ENCODE results near the gene PAGR1. TPM values are rescaled to one million over a fixed set of nuclear protein-coding genes. Genes with fewer than 3 reads are reported as not detected.
"Not testable (repeated sequence)": the region's sequence is repeated elsewhere in the genome, so short reads cannot be mapped to it uniquely, and the experiment has no call there.

The PAGR1 gene
- total RNA-seq, 4 donors from 2014 or later: 20.9 to 26.9 (median 26.5) TPM

DNA sequence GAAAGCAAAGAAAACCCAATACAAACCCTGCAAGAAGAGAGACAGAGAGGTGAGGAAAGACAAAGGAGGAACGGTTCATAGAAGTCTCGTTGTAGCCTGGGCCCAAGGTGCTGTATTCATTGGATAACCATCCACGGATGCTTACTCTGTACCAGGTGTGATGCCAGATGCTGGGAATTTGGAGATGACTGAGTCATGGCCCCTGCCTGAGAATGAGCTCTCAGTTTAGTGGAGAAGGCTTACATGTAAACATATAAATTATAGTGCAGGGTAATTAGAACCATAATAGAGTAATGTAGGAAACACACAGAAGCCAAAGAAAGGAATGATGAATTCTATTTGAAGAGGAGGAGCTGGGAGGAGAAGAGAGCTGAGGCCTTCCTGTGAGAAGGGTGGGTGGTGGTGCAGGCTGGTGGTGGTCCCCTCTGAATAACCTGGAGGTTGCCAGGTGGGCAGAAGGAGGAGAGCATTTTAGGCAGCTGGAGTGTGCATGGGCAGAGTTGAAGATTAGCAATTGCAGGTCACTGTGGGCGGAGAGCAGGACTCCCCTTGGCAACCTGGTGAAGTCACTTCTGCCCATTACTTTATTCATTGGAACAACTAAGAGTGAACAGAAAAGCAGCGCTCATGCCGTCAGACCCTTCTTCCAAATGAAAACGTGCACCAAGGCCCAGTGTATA, 45.6 kb upstream of the PAGR1 start:
- Histone ChIP-seq H3K36me3 (no peaks in the 10 kb centered on the region), H3K27ac (replicated peaks in 1 of 4) (no peak overlapping the region), H3K4me1 (no peaks in the 10 kb centered on the region), H3K4me3 (no peak overlapping the region), H3K9me3 (no peaks in the 10 kb centered on the region), H3K27me3 (no peaks in the 10 kb centered on the region)
- intact Hi-C loops (cut with DNase I): no loop called here
- TF ChIP-seq, protein P1, sequence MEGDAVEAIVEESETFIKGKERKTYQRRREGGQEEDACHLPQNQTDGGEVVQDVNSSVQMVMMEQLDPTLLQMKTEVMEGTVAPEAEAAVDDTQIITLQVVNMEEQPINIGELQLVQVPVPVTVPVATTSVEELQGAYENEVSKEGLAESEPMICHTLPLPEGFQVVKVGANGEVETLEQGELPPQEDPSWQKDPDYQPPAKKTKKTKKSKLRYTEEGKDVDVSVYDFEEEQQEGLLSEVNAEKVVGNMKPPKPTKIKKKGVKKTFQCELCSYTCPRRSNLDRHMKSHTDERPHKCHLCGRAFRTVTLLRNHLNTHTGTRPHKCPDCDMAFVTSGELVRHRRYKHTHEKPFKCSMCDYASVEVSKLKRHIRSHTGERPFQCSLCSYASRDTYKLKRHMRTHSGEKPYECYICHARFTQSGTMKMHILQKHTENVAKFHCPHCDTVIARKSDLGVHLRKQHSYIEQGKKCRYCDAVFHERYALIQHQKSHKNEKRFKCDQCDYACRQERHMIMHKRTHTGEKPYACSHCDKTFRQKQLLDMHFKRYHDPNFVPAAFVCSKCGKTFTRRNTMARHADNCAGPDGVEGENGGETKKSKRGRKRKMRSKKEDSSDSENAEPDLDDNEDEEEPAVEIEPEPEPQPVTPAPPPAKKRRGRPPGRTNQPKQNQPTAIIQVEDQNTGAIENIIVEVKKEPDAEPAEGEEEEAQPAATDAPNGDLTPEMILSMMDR (IDR thresholded peaks at IDR 0.05): no peak
- TF ChIP-seq EP300 (IDR thresholded peaks at IDR 0.05): no peak
- TF ChIP-seq POLR2A (IDR thresholded peaks at IDR 0.05; ENCODE audit: low read depth): no peak
- TF ChIP-seq POLR2AphosphoS5 (IDR thresholded peaks at IDR 0.05): no peak
- WGBS: 71% methylated on average over 7 of the region's 7 CpGs
- DNase-seq (ENCODE audit: extremely low spot score): no peak

- H3K9me3 ChIP-seq; H3K27me3 ChIP-seq; H3K4me1 ChIP-seq; H3K36me3 ChIP-seq; intact Hi-C loops (cut with DNase I); H3K4me3 ChIP-seq; H3K27ac ChIP-seq (replicated peaks in 1 of 4); DNase-seq (ENCODE audit: extremely low spot score): not testable (repeated sequence)
- 85% methylated on average over 7 of the region's 7 CpGs for WGBS
These were observed 43.6 kb upstream of the PAGR1 start for GRCh38 chr16:29772330-29772729.

DNA sequence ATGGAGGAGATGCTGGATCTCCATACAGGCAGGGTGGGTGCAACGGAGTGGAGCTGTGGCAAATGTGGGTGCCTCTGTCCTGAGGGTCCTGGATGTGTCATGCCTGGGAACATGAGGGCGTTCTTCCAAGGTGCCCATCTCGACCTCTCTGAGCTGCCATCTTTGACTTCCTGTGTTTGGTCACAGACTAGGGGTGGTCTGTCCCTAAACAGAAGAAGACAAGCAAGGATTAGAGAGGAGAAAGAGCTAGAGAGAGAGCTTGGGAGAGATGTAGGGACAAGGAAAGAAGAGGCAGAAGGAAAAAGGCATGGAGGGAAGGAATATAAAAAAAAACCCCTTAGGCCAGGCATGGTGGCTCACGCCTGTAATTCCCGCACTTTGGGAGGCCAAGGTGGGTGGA, 41.2 kb upstream of the PAGR1 start:
- Histone ChIP-seq H3K4me1 (no peaks in the 10 kb centered on the region), H3K36me3 (no peaks in the 10 kb centered on the region), H3K27me3 (peaks cover 0 to 14% (median 0%) of the 10 kb centered on the region in 4 donors), H3K4me3 (no peak overlapping the region), H3K9me3 (no peaks in the 10 kb centered on the region), H3K27ac (replicated peaks in 1 of 4) (no peak overlapping the region)
- TF ChIP-seq POLR2A (IDR thresholded peaks at IDR 0.05; ENCODE audit: low read depth) (no peak), POLR2AphosphoS5 (IDR thresholded peaks at IDR 0.05) (no peak), EP300 (IDR thresholded peaks at IDR 0.05) (no peak)
- TF ChIP-seq, protein P1 (IDR thresholded peaks at IDR 0.05): no peak
- intact Hi-C loops (cut with DNase I): no loop called here
- no peak for DNase-seq (ENCODE audit: extremely low spot score)
- 93% methylated on average over 5 of the region's 5 CpGs for WGBS

DNA sequence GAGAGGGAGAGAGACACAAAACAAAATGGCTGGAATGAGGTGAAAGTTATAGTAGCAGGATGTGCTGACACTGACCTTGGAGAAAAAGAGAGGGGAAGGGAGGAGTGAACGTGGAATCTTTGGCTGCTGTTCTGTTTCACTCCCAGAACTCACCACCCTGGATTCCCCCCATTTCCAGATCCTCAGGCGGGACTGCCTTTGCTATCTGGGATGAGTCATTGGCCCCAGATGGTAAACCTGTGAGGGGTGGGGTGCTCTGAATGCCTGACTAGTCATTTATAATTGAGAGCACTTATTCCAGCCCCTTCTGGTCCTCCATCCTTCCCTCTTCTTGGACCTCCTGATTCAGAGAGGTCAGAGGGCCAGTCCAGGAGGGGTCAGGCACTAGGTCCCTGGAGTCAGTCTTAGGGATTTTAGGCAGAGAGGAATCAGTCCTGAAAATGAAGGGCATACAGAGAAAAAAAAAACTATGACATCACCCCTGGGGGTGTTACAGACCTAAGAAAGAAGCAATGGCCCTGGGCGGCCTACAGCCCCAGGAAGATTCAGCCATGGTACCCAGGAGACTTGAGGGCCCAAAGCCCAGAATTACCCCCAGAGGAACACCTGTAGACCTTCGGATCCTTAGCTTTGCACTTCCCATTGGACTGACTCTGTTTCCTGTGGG, 40.1 kb upstream of the PAGR1 start:
- intact Hi-C loops (cut with DNase I): no loop called here
- WGBS: 67% methylated on average over 4 of the region's 4 CpGs
- DNase-seq (ENCODE audit: extremely low spot score): no peak
- TF ChIP-seq POLR2AphosphoS5 (IDR thresholded peaks at IDR 0.05): no peak
- no peak for TF ChIP-seq POLR2A (IDR thresholded peaks at IDR 0.05; ENCODE audit: low read depth)
- TF ChIP-seq, protein P1 (IDR thresholded peaks at IDR 0.05): no peak
- no peak for TF ChIP-seq EP300 (IDR thresholded peaks at IDR 0.05)
- Histone ChIP-seq H3K4me1 (no peaks in the 10 kb centered on the region), H3K27ac (replicated peaks in 1 of 4) (no peak overlapping the region), H3K27me3 (peaks cover 0 to 23% (median 0%) of the 10 kb centered on the region in 4 donors), H3K36me3 (no peaks in the 10 kb centered on the region), H3K4me3 (no peak overlapping the region), H3K9me3 (no peaks in the 10 kb centered on the region)

GRCh38 chr16:29777576-29778350, 38.2 kb upstream of the PAGR1 start, which contains the start of gene ZG16:
Gene ZG16, plus strand, starts transcription at chr16:29778256. Its CDS starts 1,011 bp downstream, at chr16:29779267.
- Histone ChIP-seq H3K27me3 (peaks cover 0 to 23% (median 0%) of the 10 kb centered on the region in 4 donors), H3K4me3 (no peak within 1 kb of the TSS), H3K9me3 (no peaks in the 10 kb centered on the region), H3K27ac (replicated peaks in 1 of 4) (no peak within 1 kb of the TSS), H3K4me1 (no peaks in the 10 kb centered on the region), H3K36me3 (no peaks in the 10 kb centered on the region)
- no peak for DNase-seq (ENCODE audit: extremely low spot score)
- intact Hi-C loops (cut with DNase I): no loop called here
- TF ChIP-seq EP300 (IDR thresholded peaks at IDR 0.05) (no peak), POLR2AphosphoS5 (IDR thresholded peaks at IDR 0.05) (no peak), POLR2A (IDR thresholded peaks at IDR 0.05; ENCODE audit: low read depth) (no peak)
- TF ChIP-seq, protein P1 (IDR thresholded peaks at IDR 0.05): no peak
- 84% methylated on average over 10 of the region's 10 CpGs for WGBS

All from esophagus muscularis mucosa (tissue), 4 donors.